HEK293 (cell line): Measurements from ENCODE around the gene ILRUN.

Experiments used
- HOXA7 ChIP-seq: sonication (generic); formaldehyde crosslinking; IDR thresholded peaks from 2 replicates; pipeline ENCODE4 v1.8.1; 2022; ENCODE audit warnings: missing genetic modification reagents, borderline replicate concordance
- REST ChIP-seq: fragments of 450-650 bp; formaldehyde crosslinking; IDR thresholded peaks from 2 replicates; pipeline ENCODE4 v1.5.1; 2016; ENCODE audit warnings: missing biosample characterization, missing genetic modification characterization
- YY1 ChIP-seq: fragments of 450-650 bp; formaldehyde crosslinking; IDR thresholded peaks from 2 replicates; pipeline ENCODE4 v1.5.1; 2018; ENCODE audit warnings: missing biosample characterization, missing genetic modification characterization
- ZBTB26 ChIP-seq: fragments of 450-650 bp; formaldehyde crosslinking; optimal IDR thresholded peaks from 2 replicates; pipeline ENCODE3; 2016; ENCODE audit warnings: missing biosample characterization, mild to moderate bottlenecking, missing genetic modification characterization
- ZNF121 ChIP-seq: fragments of 450-650 bp; formaldehyde crosslinking; IDR thresholded peaks from 2 replicates; pipeline ENCODE4 v1.5.1; 2016; ENCODE audit warnings: missing biosample characterization, missing genetic modification characterization
- ZNF146 ChIP-seq: fragments of 450-650 bp; formaldehyde crosslinking; IDR thresholded peaks from 2 replicates; pipeline ENCODE4 v1.5.1; 2016; ENCODE audit warnings: missing biosample characterization, missing genetic modification characterization
- ZNF274 ChIP-seq, 2 experiments: fragments of 200-500 bp in 1 of 2; fragments of 450-650 bp in 1 of 2; sonication (Bioruptor generic) in 1 of 2; formaldehyde crosslinking in 1 of 2; IDR thresholded peaks; 2 replicates each; pipeline versions ENCODE4 v1.5.1 to v1.6.1; 2014 to 2016; ENCODE audit warnings: borderline replicate concordance in 1 of 2, inconsistent platforms in 1 of 2, low read length in 1 of 2, missing biosample characterization in 1 of 2, missing genetic modification characterization in 1 of 2
- ZNF416 ChIP-seq: fragments of 450-650 bp; formaldehyde crosslinking; IDR thresholded peaks from 2 replicates; pipeline ENCODE4 v1.5.1; 2016; ENCODE audit warnings: missing biosample characterization, missing genetic modification characterization
- ZNF585B ChIP-seq: fragments of 450-650 bp; formaldehyde crosslinking; IDR thresholded peaks from 2 replicates; pipeline ENCODE4 v1.5.1; 2016; ENCODE audit warnings: missing biosample characterization, missing genetic modification characterization
- ZNF664 ChIP-seq: fragments of 450-650 bp; formaldehyde crosslinking; IDR thresholded peaks from 2 replicates; pipeline ENCODE4 v1.5.1; 2016; ENCODE audit warnings: missing biosample characterization, missing genetic modification characterization
- ZNF747 ChIP-seq: fragments of 450-650 bp; formaldehyde crosslinking; IDR thresholded peaks from 2 replicates; pipeline ENCODE4 v1.5.1; 2016; ENCODE audit warnings: missing biosample characterization, missing genetic modification characterization
- ZNF843 ChIP-seq: fragments of 450-650 bp; formaldehyde crosslinking; IDR thresholded peaks from 2 replicates; pipeline ENCODE4 v1.5.1; 2016; ENCODE audit warnings: missing biosample characterization, missing genetic modification characterization
- TF ChIP-seq, protein P1 (sequence below): fragments of 450-650 bp; formaldehyde crosslinking; IDR thresholded peaks from 2 replicates; pipeline ENCODE4 v1.5.1; 2016; ENCODE audit warnings: missing biosample characterization, missing genetic modification characterization
- TF ChIP-seq, protein P2 (sequence below): fragments of 450-650 bp; formaldehyde crosslinking; IDR thresholded peaks from 2 replicates; pipeline ENCODE4 v1.5.1; 2016; ENCODE audit warnings: missing biosample characterization, missing genetic modification characterization

DNA sequence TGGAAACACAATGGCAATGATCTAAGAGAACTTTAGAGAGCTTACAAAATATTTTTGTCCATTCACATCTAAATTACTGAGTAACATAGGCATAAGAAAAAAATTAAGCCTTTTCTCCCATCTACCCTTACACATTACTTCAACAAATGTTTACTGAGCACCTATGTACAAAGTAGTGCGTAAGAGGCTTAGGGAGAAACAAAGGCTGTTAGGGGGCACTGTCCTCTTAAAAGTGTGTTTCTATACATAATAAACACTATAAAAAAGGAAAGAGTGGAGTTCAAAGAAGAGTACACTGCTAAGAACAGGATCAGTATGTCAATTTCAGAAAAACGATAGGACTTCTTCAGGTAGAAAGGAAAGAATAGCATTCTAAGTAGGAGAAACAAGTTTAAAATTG lies 12.2 kb downstream of the ILRUN start:
- TF ChIP-seq YY1 (tag by site-specific recombination): no peak
- no peak for TF ChIP-seq HOXA7 (CRISPR knock-in tag)
- TF ChIP-seq, protein P1, sequence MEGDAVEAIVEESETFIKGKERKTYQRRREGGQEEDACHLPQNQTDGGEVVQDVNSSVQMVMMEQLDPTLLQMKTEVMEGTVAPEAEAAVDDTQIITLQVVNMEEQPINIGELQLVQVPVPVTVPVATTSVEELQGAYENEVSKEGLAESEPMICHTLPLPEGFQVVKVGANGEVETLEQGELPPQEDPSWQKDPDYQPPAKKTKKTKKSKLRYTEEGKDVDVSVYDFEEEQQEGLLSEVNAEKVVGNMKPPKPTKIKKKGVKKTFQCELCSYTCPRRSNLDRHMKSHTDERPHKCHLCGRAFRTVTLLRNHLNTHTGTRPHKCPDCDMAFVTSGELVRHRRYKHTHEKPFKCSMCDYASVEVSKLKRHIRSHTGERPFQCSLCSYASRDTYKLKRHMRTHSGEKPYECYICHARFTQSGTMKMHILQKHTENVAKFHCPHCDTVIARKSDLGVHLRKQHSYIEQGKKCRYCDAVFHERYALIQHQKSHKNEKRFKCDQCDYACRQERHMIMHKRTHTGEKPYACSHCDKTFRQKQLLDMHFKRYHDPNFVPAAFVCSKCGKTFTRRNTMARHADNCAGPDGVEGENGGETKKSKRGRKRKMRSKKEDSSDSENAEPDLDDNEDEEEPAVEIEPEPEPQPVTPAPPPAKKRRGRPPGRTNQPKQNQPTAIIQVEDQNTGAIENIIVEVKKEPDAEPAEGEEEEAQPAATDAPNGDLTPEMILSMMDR (tag by site-specific recombination): no peak
- TF ChIP-seq ZNF121 (tag by site-specific recombination): no peak
- no peak for TF ChIP-seq ZNF416 (tag by site-specific recombination)
- no peak for TF ChIP-seq ZNF843 (tag by site-specific recombination)
- TF ChIP-seq ZNF274 (IDR thresholded peaks at IDR 0.05; ENCODE audit: low read length): no peak
- no peak for TF ChIP-seq ZNF274 (tag by site-specific recombination; IDR thresholded peaks at IDR 0.05; ENCODE audit: borderline replicate concordance)
- no peak for TF ChIP-seq ZBTB26 (tag by site-specific recombination)
- TF ChIP-seq, protein P2, sequence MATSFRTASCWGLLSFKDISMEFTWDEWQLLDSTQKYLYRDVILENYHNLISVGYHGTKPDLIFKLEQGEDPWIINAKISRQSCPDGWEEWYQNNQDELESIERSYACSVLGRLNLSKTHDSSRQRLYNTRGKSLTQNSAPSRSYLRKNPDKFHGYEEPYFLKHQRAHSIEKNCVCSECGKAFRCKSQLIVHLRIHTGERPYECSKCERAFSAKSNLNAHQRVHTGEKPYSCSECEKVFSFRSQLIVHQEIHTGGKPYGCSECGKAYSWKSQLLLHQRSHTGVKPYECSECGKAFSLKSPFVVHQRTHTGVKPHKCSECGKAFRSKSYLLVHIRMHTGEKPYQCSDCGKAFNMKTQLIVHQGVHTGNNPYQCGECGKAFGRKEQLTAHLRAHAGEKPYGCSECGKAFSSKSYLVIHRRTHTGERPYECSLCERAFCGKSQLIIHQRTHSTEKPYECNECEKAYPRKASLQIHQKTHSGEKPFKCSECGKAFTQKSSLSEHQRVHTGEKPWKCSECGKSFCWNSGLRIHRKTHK (tag by site-specific recombination): no peak
- no peak for TF ChIP-seq ZNF747 (tag by site-specific recombination)
- TF ChIP-seq ZNF585B (tag by site-specific recombination): no peak
- no peak for TF ChIP-seq REST (tag by site-specific recombination)
- TF ChIP-seq ZNF664 (tag by site-specific recombination): peak; percentile 65; the same call in 1 of the 2 replicates
- TF ChIP-seq ZNF146: no peak
